SIG-M5 treated with dmso at 0.1 percent for 504 hours (cell line): ENCODE data around the gene CMTM2.

Experiments used
- DNase-seq: peaks from one replicate; lab custom pipeline; 2025; ENCODE audit not compliant: unreplicated experiment; lab: John Stamatoyannopoulos, UW

CMTM2 gene

GRCh38 chr16:66578651-66579531 is at the start of gene CMTM2:
Gene CMTM2 (plus strand): TSS chr16:66579463. CDS start chr16:66579608, 145 bp downstream.
- DNase-seq, result no peak

- DNase-seq, result no peak
Observed at GRCh38 chr16:66529475-66529874, 49.8 kb upstream of the CMTM2 start.

GRCh38 chr16:66534376-66534799 is 44.9 kb upstream of the CMTM2 start:
- DNase-seq, result no peak

GRCh38 chr16:66536525-66536924 is 42.7 kb upstream of the CMTM2 start:
- no peak for DNase-seq

GRCh38 chr16:66537236-66537635 is 42.0 kb upstream of the CMTM2 start:
- no peak for DNase-seq

- no peak for DNase-seq
Observed at GRCh38 chr16:66538910-66539309, 40.4 kb upstream of the CMTM2 start.

- no peak for DNase-seq
Observed at GRCh38 chr16:66539623-66540469, 39.4 kb upstream of the CMTM2 start.

GRCh38 chr16:66541388-66542355 is 37.6 kb upstream of the CMTM2 start:
- DNase-seq, result no peak

- no peak for DNase-seq
Observed at GRCh38 chr16:66542396-66542795, 36.9 kb upstream of the CMTM2 start.

GRCh38 chr16:66543541-66543940 is 35.7 kb upstream of the CMTM2 start:
- DNase-seq, result no peak

- no peak for DNase-seq
Observed at GRCh38 chr16:66544016-66544757, 35.1 kb upstream of the CMTM2 start.

GRCh38 chr16:66547101-66547989 is 31.9 kb upstream of the CMTM2 start:
- DNase-seq, result no peak

GRCh38 chr16:66548068-66548467 is 31.2 kb upstream of the CMTM2 start:
- DNase-seq, result no peak

GRCh38 chr16:66548868-66549267 is 30.4 kb upstream of the CMTM2 start:
- no peak for DNase-seq

GRCh38 chr16:66549284-66550131 is 29.8 kb upstream of the CMTM2 start, which contains the start of gene TK2:
Gene TK2 (minus strand): TSS chr16:66550122. CDS start chr16:66550061, 61 bp downstream.
- no peak for DNase-seq

- peak; percentile 79 for DNase-seq
Observed at GRCh38 chr16:66551348-66551759, 27.9 kb upstream of the CMTM2 start.

- DNase-seq, result no peak
Observed at GRCh38 chr16:66551788-66552285, 27.4 kb upstream of the CMTM2 start.
